PC-9 (cell line): Measurements from ENCODE around the gene ACYP2. TPM values are rescaled to one million over a fixed set of nuclear protein-coding genes. Genes with fewer than 3 reads are reported as not detected.

Source experiments
- BruUV-seq: library from RNA; stranded (reverse); fragments of 400-500 nt; replicated peaks from 2 replicates; lab custom pipeline; 2021; lab: Mats Ljungman, UMichigan
- CTCF ChIA-PET: fragments of 300-600 bp; sonication (Branson Sonifier 250); formaldehyde crosslinking; loops from one replicate; lab custom pipeline; 2022; ENCODE audit warnings: antibody characterized with exemption; lab: Charles Lee
- POLR2A ChIA-PET: fragments of 300-600 bp; sonication (Branson Sonifier 250); formaldehyde crosslinking; loops from one replicate; lab custom pipeline; 2022; ENCODE audit warnings: antibody characterized with exemption; ENCODE audit not compliant: unreplicated experiment; lab: Charles Lee
- DNase-seq, 2 experiments: peaks; one replicate each; pipeline versions ENCODE4 v3.0.0 to v3.0.0-alpha.2; 2015 to 2022; ENCODE audit warnings: mixed read lengths in 1 of 2
- H2AFZ ChIP-seq: fragments of 200-600 bp; sonication (generic); 2 replicates; pipeline ENCODE4 v1.8.1; 2017; ENCODE audit warnings: antibody characterized with exemption
- H3F3A ChIP-seq: fragments of 200-600 bp; sonication (generic); 2 replicates; pipeline ENCODE4 v1.8.1; 2017; ENCODE audit warnings: antibody characterized with exemption, mild to moderate bottlenecking, low read depth; ENCODE audit not compliant: insufficient read depth
- H3K27ac ChIP-seq: fragments of 200-600 bp; sonication (generic); 2 replicates; pipeline ENCODE4 v1.6.1; 2016; ENCODE audit warnings: mixed run types
- H3K27me3 ChIP-seq: fragments of 200-600 bp; sonication (generic); 2 replicates; pipeline ENCODE4 v1.6.1; 2016; ENCODE audit warnings: low read depth, mixed run types; ENCODE audit not compliant: insufficient read depth
- H3K36me3 ChIP-seq: fragments of 200-600 bp; sonication (generic); 2 replicates; pipeline ENCODE4 v1.6.1; 2016; ENCODE audit warnings: low read depth, mixed run types
- H3K4me1 ChIP-seq: fragments of 200-600 bp; sonication (generic); replicated peaks from 2 replicates; pipeline ENCODE4 v1.6.1; 2016; ENCODE audit warnings: mixed run types; ENCODE audit not compliant: insufficient read depth
- H3K4me2 ChIP-seq: fragments of 200-600 bp; sonication (generic); 2 replicates; pipeline ENCODE4 v1.6.1; 2017; ENCODE audit warnings: mixed run types
- H3K4me3 ChIP-seq: fragments of 200-600 bp; sonication (generic); 2 replicates; pipeline ENCODE4 v1.6.1; 2016; ENCODE audit warnings: mixed run types
- H3K79me2 ChIP-seq: fragments of 200-600 bp; sonication (generic); 2 replicates; pipeline ENCODE4 v1.6.1; 2017; ENCODE audit warnings: low read depth, mixed run types
- H3K9me2 ChIP-seq: fragments of 200-600 bp; sonication (generic); 2 replicates; pipeline ENCODE4 v1.8.1; 2017; ENCODE audit warnings: mild to moderate bottlenecking; ENCODE audit not compliant: insufficient read depth
- H3K9me3 ChIP-seq: fragments of 200-600 bp; sonication (generic); 2 replicates; pipeline ENCODE4 v1.8.1; 2016; ENCODE audit warnings: low read depth; ENCODE audit not compliant: insufficient read depth
- H4K20me1 ChIP-seq: fragments of 200-600 bp; sonication (generic); 2 replicates; pipeline ENCODE4 v1.8.1; 2017; ENCODE audit not compliant: insufficient read depth
- CTCF ChIP-seq: fragments of 200-600 bp; sonication (generic); conservative IDR thresholded peaks from 2 replicates; pipeline ENCODE4 v1.6.1; 2017; ENCODE audit warnings: mixed run types, antibody characterized with exemption, mild to moderate bottlenecking, moderate library complexity
- EZH2 ChIP-seq: fragments of 200-600 bp; sonication (generic); IDR thresholded peaks from 2 replicates; pipeline ENCODE4 v1.8.0; 2017; ENCODE audit warnings: antibody characterized with exemption, low read depth
- intact Hi-C: fragments of 100-400 bp; cut with micrococcal nuclease; formaldehyde crosslinking; loops from one replicate; pipeline ENCODE4 v1.10.0; 2022; ENCODE audit not compliant: unreplicated experiment
- total RNA-seq: library from RNA; stranded (reverse); gene quantifications from 2 replicates; pipeline ENCODE4 v1.2.3, GENCODE V29; 2021

The ACYP2 gene
- total RNA-seq, 1 experiment from 2014 or later, result 25.9 TPM

GRCh38 chr2:54133056-54133455 is 17.6 kb downstream of the ACYP2 start:
- no peak for TF ChIP-seq EZH2
- TF ChIP-seq CTCF, result no peak
- Histone ChIP-seq H3K4me2 (no peak overlapping the region), H3K36me3 (no peaks in the 10 kb centered on the region), H2AFZ (no peak overlapping the region), H3K9me2 (0 out of 2 replicates have a peak, but pooled peaks cover 9% of the 10 kb centered on the region), H3K79me2 (no peaks in the 10 kb centered on the region), H3K4me3 (no peak overlapping the region), H3F3A (no peaks in the 10 kb centered on the region), H3K4me1 (no peaks in the 10 kb centered on the region), H4K20me1 (no peaks in the 10 kb centered on the region), H3K27ac (no peak overlapping the region), H3K27me3 (no peaks in the 10 kb centered on the region), H3K9me3 (no peaks in the 10 kb centered on the region)
- ChIA-PET POLR2A (interaction anchor here (0.7 kb wide), 1 partner anchor 913 kb away, joined by 6 read pairs; no protein-coding TSS in a partner anchor), CTCF (no interaction called here)
- intact Hi-C loops, result no loop called here
- BruUV-seq, result no TSS peak
- DNase-seq, result no peak

- ChIA-PET CTCF (no interaction called here), POLR2A (no interaction called here)
- TF ChIP-seq EZH2 (no peak), CTCF (no peak)
These were observed 23.8 kb downstream of the ACYP2 start for GRCh38 chr2:54139210-54139609.

GRCh38 chr2:54143780-54144179 is 28.4 kb downstream of the ACYP2 start:
- DNase-seq, result no peak
- POLR2A ChIA-PET, result no interaction called here

More at GRCh38 chr2:54139210-54139609, 23.8 kb downstream of the ACYP2 start:
- Histone ChIP-seq H4K20me1 (no peaks in the 10 kb centered on the region), H3K36me3 (no peaks in the 10 kb centered on the region), H3K9me2 (0 out of 2 replicates have a peak, but pooled peaks cover 4% of the 10 kb centered on the region), H3K27ac (no peak overlapping the region), H3K4me2 (no peak overlapping the region), H3K9me3 (no peaks in the 10 kb centered on the region), H3K79me2 (no peaks in the 10 kb centered on the region), H3F3A (no peaks in the 10 kb centered on the region), H2AFZ (no peak overlapping the region), H3K4me1 (no peaks in the 10 kb centered on the region; the same call in 1 of the 2 replicates), H3K27me3 (no peaks in the 10 kb centered on the region), H3K4me3 (no peak overlapping the region)
- intact Hi-C loops, result no loop called here
- DNase-seq, result no peak
- no TSS peak for BruUV-seq

More at GRCh38 chr2:54143780-54144179, 28.4 kb downstream of the ACYP2 start:
- no peak overlapping the region for H3K4me3 ChIP-seq
- no peaks in the 10 kb centered on the region for H3F3A ChIP-seq
- H3K79me2 ChIP-seq, result no peaks in the 10 kb centered on the region
- no peaks in the 10 kb centered on the region; the same call in 1 of the 2 replicates for H3K4me1 ChIP-seq
- H3K27ac ChIP-seq, result no peak overlapping the region
- H3K27me3 ChIP-seq, result no peaks in the 10 kb centered on the region
- intact Hi-C loops, result no loop called here
- no peak overlapping the region for H3K4me2 ChIP-seq
- CTCF ChIA-PET, result interaction anchor here (0.7 kb wide), 1 partner anchor 46 kb away, joined by 3 read pairs; no protein-coding TSS in a partner anchor
- H2AFZ ChIP-seq, result no peak overlapping the region
- no TSS peak for BruUV-seq
- no peaks in the 10 kb centered on the region for H3K9me3 ChIP-seq
- H3K9me2 ChIP-seq, result no peaks in the 10 kb centered on the region
- H3K36me3 ChIP-seq, result no peaks in the 10 kb centered on the region
- TF ChIP-seq CTCF, result no peak
- no peak for TF ChIP-seq EZH2
- H4K20me1 ChIP-seq, result no peaks in the 10 kb centered on the region
